Measurements from ENCODE around the gene PLVAP. TPM values are rescaled to one million over a fixed set of nuclear protein-coding genes. Genes with fewer than 3 reads are reported as not detected.
A peak's percentile ranks its signal among the peaks of the same experiment; 100 is the strongest.

PLVAP gene
- total and polyA plus RNA-seq, 9 of the 15 experiments (the other 6 are each of a cell fraction or from before 2014, with no cell fraction given) = 0.09 to 0.84 (median 0.51) TPM; not detected in 4

GRCh38 chr19:17333611-17334413, 43.3 kb downstream of the PLVAP start (continued):
- TF ChIP-seq USF1 (CRISPR knock-in tag; IDR thresholded peaks at IDR 0.05) (peak; percentile 42), BRCA1 (IDR thresholded peaks at IDR 0.05) (no peak), BRCA1 (CRISPR knock-in tag; IDR thresholded peaks at IDR 0.05) (no peak), CREB3L1 (IDR thresholded peaks at IDR 0.05; ENCODE audit: borderline replicate concordance, low read depth) (no peak), ZFP1 (CRISPR knock-in tag; IDR thresholded peaks at IDR 0.05) (no peak), ELF4 (CRISPR knock-in tag; IDR thresholded peaks at IDR 0.05) (peak; percentile 53; the same call in 1 of the 2 replicates), U2AF1 (optimal IDR thresholded peaks at IDR 0.05; ENCODE audit: low read depth, low read length) (no peak), NONO (IDR thresholded peaks at IDR 0.05; ENCODE audit: low read depth in 2 of 2, low read length in 1 of 2) (no peak), ZNF512 (tag; IDR thresholded peaks at IDR 0.05) (no peak), ZNF253 (CRISPR knock-in tag; conservative IDR thresholded peaks at IDR 0.05) (no peak), TEAD4 (IDR thresholded peaks at IDR 0.05; ENCODE audit: low read length) (no peak), TEAD4 (CRISPR knock-in tag; IDR thresholded peaks at IDR 0.05; ENCODE audit: borderline replicate concordance) (no peak), ZC3H11A (IDR thresholded peaks at IDR 0.05; ENCODE audit: low read depth, low read length) (no peak), EP400 (IDR thresholded peaks at IDR 0.05) (no peak), SREBF1 (IDR thresholded peaks at IDR 0.05; ENCODE audit: borderline replicate concordance, low read depth, low read length) (no peak), THRAP3 (IDR thresholded peaks at IDR 0.05; ENCODE audit: borderline replicate concordance) (no peak), GTF2E2 (tag; IDR thresholded peaks at IDR 0.05) (no peak), SMARCA4 (IDR thresholded peaks at IDR 0.05) (peak; percentile 74), POLR3G (IDR thresholded peaks at IDR 0.05; ENCODE audit: extremely low read depth, insufficient read length, insufficient replicate concordance) (no peak), ARID1B (IDR thresholded peaks at IDR 0.05) (peak; percentile 71), ZFPM2 (CRISPR knock-in tag; IDR thresholded peaks at IDR 0.05) (no peak), ZNF408 (CRISPR knock-in tag; IDR thresholded peaks at IDR 0.05; ENCODE audit: low read depth) (no peak), POLR2B (IDR thresholded peaks at IDR 0.05; ENCODE audit: low read depth, partially characterized antibody) (peak; percentile 41), MAFF (IDR thresholded peaks at IDR 0.05; ENCODE audit: low read length) (no peak), SMC3 (conservative IDR thresholded peaks at IDR 0.05; ENCODE audit: insufficient read depth, low read depth, low read length) (no peak)
- TF ChIP-seq, protein P1, sequence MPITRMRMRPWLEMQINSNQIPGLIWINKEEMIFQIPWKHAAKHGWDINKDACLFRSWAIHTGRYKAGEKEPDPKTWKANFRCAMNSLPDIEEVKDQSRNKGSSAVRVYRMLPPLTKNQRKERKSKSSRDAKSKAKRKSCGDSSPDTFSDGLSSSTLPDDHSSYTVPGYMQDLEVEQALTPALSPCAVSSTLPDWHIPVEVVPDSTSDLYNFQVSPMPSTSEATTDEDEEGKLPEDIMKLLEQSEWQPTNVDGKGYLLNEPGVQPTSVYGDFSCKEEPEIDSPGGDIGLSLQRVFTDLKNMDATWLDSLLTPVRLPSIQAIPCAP (CRISPR knock-in tag; IDR thresholded peaks at IDR 0.05; ENCODE audit: borderline replicate concordance) = no peak; the same call in 1 of the 2 replicates

Measured in K562 (cell line).